Left renal cortex interstitium (tissue), 4 donors: ENCODE measurements around the gene KCTD5. TPM values are rescaled to one million over a fixed set of nuclear protein-coding genes. Genes with fewer than 3 reads are reported as not detected.
"Not testable (repeated sequence)": the region's sequence is repeated elsewhere in the genome, so short reads cannot be mapped to it uniquely, and the experiment has no call there.

ENCODE experiments used
- DNase-seq, 4 donors: peaks; one replicate each; pipeline ENCODE4 v3.0.0-alpha.2; 2013; ENCODE audit warnings: low read depth in 4 of 4, low spot score in 2 of 4, missing footprints in 1 of 4
- polyA plus RNA-seq, 4 donors: library from polyadenylated mRNA; unstranded; fragments of 120-200 nt; gene quantifications; one replicate each; pipeline ENCODE4 v1.2.1, GENCODE V29; 2013; ENCODE audit not compliant: insufficient read length in 4 of 4

Gene KCTD5
- polyA plus RNA-seq, 4 donors, result 22.0 to 26.5 (median 23.4) TPM

GRCh38 chr16:2671193-2671592, 11.1 kb upstream of the KCTD5 start:
- not testable (repeated sequence) for DNase-seq

GRCh38 chr16:2671741-2672140, 10.6 kb upstream of the KCTD5 start:
- DNase-seq, result no peak

- DNase-seq, result peak in 3 of 4 donors; percentile 71 to 88 (median 76)
These were observed 9.0 kb upstream of the KCTD5 start for GRCh38 chr16:2673066-2673999.

GRCh38 chr16:2675021-2675420, 7.3 kb upstream of the KCTD5 start:
- DNase-seq, result no peak

GRCh38 chr16:2675714-2676113, 6.6 kb upstream of the KCTD5 start:
- DNase-seq, result no peak

- not testable (repeated sequence) for DNase-seq
These were observed 5.4 kb upstream of the KCTD5 start for GRCh38 chr16:2676937-2677336.

- DNase-seq, result not testable (repeated sequence)
These were observed 3.9 kb upstream of the KCTD5 start for GRCh38 chr16:2678206-2678965.

GRCh38 chr16:2679902-2680301, 2.4 kb upstream of the KCTD5 start:
- DNase-seq, result not testable (repeated sequence)

GRCh38 chr16:2680360-2680759, 2.0 kb upstream of the KCTD5 start:
- DNase-seq, result not testable (repeated sequence)

GRCh38 chr16:2683041-2683440, 718 bp downstream of the KCTD5 start:
- not testable (repeated sequence) for DNase-seq

- not testable (repeated sequence) for DNase-seq
These were observed 3.8 kb downstream of the KCTD5 start for GRCh38 chr16:2686075-2686474.

GRCh38 chr16:2686912-2687507, 4.7 kb downstream of the KCTD5 start:
- no peak for DNase-seq

- no peak for DNase-seq
These were observed 5.4 kb downstream of the KCTD5 start for GRCh38 chr16:2687531-2688308.

- not testable (repeated sequence) for DNase-seq
These were observed 7.1 kb downstream of the KCTD5 start for GRCh38 chr16:2689422-2689821.

GRCh38 chr16:2689968-2690801, 7.9 kb downstream of the KCTD5 start:
- DNase-seq, result no peak

GRCh38 chr16:2690852-2691251, 8.5 kb downstream of the KCTD5 start:
- DNase-seq, result no peak

- DNase-seq, result no peak
These were observed 9.3 kb downstream of the KCTD5 start for GRCh38 chr16:2691491-2692248.

GRCh38 chr16:2692251-2692947, 10.1 kb downstream of the KCTD5 start:
- DNase-seq, result no peak
